Retinal pigment epithelial cell (primary cell): ENCODE data around the gene FBN1.

Experiments
- DNase-seq: peaks from one replicate; pipeline ENCODE4 v3.0.0-alpha.2; 2010; ENCODE audit warnings: low read depth
- H3K4me3 ChIP-seq: 2 replicates; pipeline ENCODE4 v1.5.1; 2011; ENCODE audit warnings: mild to moderate bottlenecking, low read length, control low read depth, moderate library complexity
- TF ChIP-seq, protein P1 (sequence below): conservative IDR thresholded peaks from 2 replicates; pipeline ENCODE4 v1.5.1; 2011; ENCODE audit warnings: low read depth, low read length, control low read depth, inconsistent platforms

FBN1 gene

GRCh38 chr15:48423342-48423741 lies 222.2 kb downstream of the FBN1 start:
- DNase-seq = no peak
- H3K4me3 ChIP-seq = no peak overlapping the region
- TF ChIP-seq, protein P1, sequence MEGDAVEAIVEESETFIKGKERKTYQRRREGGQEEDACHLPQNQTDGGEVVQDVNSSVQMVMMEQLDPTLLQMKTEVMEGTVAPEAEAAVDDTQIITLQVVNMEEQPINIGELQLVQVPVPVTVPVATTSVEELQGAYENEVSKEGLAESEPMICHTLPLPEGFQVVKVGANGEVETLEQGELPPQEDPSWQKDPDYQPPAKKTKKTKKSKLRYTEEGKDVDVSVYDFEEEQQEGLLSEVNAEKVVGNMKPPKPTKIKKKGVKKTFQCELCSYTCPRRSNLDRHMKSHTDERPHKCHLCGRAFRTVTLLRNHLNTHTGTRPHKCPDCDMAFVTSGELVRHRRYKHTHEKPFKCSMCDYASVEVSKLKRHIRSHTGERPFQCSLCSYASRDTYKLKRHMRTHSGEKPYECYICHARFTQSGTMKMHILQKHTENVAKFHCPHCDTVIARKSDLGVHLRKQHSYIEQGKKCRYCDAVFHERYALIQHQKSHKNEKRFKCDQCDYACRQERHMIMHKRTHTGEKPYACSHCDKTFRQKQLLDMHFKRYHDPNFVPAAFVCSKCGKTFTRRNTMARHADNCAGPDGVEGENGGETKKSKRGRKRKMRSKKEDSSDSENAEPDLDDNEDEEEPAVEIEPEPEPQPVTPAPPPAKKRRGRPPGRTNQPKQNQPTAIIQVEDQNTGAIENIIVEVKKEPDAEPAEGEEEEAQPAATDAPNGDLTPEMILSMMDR = no peak

GRCh38 chr15:48422401-48422800 lies 223.1 kb downstream of the FBN1 start:
- no peak for DNase-seq
- no peak overlapping the region for H3K4me3 ChIP-seq
- TF ChIP-seq, protein P1 = no peak

DNA sequence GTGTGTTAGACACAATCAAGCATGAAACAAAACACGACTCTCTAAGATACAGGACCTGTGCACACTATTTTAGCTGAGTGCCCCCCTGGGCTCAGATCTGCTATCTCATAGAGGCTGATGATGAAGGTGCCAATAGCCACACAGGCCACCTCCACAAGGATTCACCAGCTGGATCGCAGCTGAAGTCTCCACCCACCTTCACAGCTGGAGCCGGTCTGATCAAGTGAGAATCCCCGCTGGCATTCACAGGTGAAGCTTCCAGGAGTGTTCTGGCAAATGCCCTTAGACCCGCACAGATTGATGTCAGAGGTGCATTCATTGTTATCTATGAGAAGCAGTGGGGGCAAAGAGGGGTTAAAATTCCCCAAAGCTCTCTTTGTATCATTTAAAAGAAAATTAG lies 224.1 kb downstream of the FBN1 start:
- TF ChIP-seq, protein P1 = no peak
- DNase-seq = no peak
- H3K4me3 ChIP-seq = no peak overlapping the region

GRCh38 chr15:48419896-48420295 lies 225.6 kb downstream of the FBN1 start:
- H3K4me3 ChIP-seq = no peak overlapping the region
- TF ChIP-seq, protein P1 = no peak
- DNase-seq = no peak

GRCh38 chr15:48418343-48418742 lies 227.2 kb downstream of the FBN1 start:
- TF ChIP-seq, protein P1 = no peak
- no peak for DNase-seq

GRCh38 chr15:48416301-48416700 lies 229.2 kb downstream of the FBN1 start:
- H3K4me3 ChIP-seq = no peak overlapping the region
- no peak for DNase-seq
- TF ChIP-seq, protein P1 = no peak

More at GRCh38 chr15:48418343-48418742, 227.2 kb downstream of the FBN1 start:
- no peak overlapping the region for H3K4me3 ChIP-seq

DNA sequence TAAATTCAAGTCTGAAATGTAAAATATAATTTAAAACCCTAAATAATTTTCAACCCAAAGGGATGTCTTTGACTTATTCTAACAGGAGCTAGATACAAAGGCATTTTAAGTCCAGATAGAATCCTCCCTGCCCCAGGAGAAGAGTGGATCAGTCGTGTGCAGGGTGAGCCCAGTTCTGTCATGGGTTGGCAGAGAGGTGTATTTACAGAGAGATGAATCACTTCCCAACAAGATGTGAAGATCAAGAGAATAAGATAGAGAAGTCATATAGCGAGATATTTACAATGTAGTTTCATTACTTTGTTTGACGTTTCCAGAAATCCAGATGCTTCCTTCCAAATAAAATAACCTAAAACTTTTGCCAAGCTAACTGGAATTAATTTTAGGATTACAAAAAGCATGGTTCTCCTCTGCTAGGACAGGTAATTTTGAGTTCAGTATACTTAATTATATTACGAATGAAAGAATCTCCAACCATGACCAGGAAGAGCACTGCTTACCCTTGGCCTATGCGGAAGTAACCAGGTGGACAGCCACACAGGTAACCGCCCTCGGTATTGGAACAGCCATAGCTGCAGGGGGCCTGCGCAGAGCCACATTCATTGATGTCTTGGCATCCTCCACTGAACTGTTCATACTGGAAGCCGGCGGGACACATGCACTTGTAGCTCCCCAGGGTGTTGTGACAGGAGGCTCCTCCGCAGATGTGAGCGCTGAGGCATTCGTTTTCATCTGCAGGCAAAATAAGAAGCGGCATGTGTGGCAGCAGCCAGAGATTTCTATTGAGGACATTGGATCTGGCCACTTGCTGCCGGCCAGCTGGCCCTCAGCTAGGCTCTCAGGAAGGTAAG lies 230.2 kb downstream of the FBN1 start:
- no peak for DNase-seq
- TF ChIP-seq, protein P1 = no peak

More for the DNA sequence above, 230.2 kb downstream of the FBN1 start:
- no peak overlapping the region for H3K4me3 ChIP-seq
